B cell (primary cell): ENCODE data around the gene NUP214. TPM values are rescaled to one million over a fixed set of nuclear protein-coding genes. Genes with fewer than 3 reads are reported as not detected.

Experiments
- ATAC-seq: fragments of 200-7000 bp; cut with Tn5 transposase; one replicate; pipeline ENCODE4 v1.10.0; 2021; ENCODE audit warnings: low read depth, mild to moderate bottlenecking, moderate number of reproducible peaks, moderate library complexity
- CTCF ChIA-PET: fragments of 350-600 bp; sonication (Branson Sonifier 250); formaldehyde crosslinking; loops from one replicate; lab custom pipeline; 2021; ENCODE audit warnings: antibody characterized with exemption, inconsistent platforms; lab: Charles Lee
- POLR2A ChIA-PET: fragments of 350-600 bp; sonication (Branson Sonifier 250); formaldehyde crosslinking; loops from one replicate; lab custom pipeline; 2021; ENCODE audit warnings: antibody characterized with exemption; lab: Charles Lee
- DNase-seq: peaks from one replicate; pipeline ENCODE4 v3.0.0; 2013
- H2AFZ ChIP-seq: 2 replicates; pipeline ENCODE4 v1.6.1; 2012; ENCODE audit warnings: mild to moderate bottlenecking, low read depth, low read length; ENCODE audit not compliant: insufficient read depth, poor library complexity, severe bottlenecking
- H3K27ac ChIP-seq, 2 donors: 1 replicate in 1 of 2; 2 replicates in 1 of 2; pipeline ENCODE4 v1.5.1; 2012 to 2013; ENCODE audit warnings: low read length in 2 of 2, mild to moderate bottlenecking in 2 of 2, moderate library complexity in 1 of 2
- H3K27me3 ChIP-seq, 4 experiments: fragments of 200-600 bp in 1 of 4; sonication (generic) in 1 of 4; replicated peaks in 1 of 4; 1 replicate in 2 of 4; 2 replicates in 2 of 4; pipeline versions ENCODE4 v1.6.1 to v1.7.0; 2013 to 2016; ENCODE audit warnings: low read length in 3 of 4, mild to moderate bottlenecking in 2 of 4, mixed read lengths in 1 of 4, moderate library complexity in 1 of 4; ENCODE audit not compliant: insufficient read depth in 4 of 4, control insufficient read depth in 3 of 4; ENCODE audit errors: control extremely low read depth in 1 of 4
- H3K36me3 ChIP-seq, 2 experiments: replicated peaks in 1 of 2; 1 replicate in 1 of 2; 2 replicates in 1 of 2; pipeline versions ENCODE4 v1.6.1 to v1.7.1; 2013; ENCODE audit warnings: low read length in 1 of 2; ENCODE audit not compliant: insufficient read depth in 2 of 2, control insufficient read depth in 1 of 2; ENCODE audit errors: control extremely low read depth in 1 of 2, extremely low read depth in 1 of 2
- H3K4me1 ChIP-seq, 2 donors: fragments of 200-600 bp in 1 of 2; sonication (generic) in 1 of 2; 1 replicate in 1 of 2; 2 replicates in 1 of 2; pipeline versions ENCODE4 v1.5.1 to v1.6.1; 2013 to 2017; ENCODE audit warnings: low read length in 2 of 2; ENCODE audit not compliant: control insufficient read depth in 2 of 2, insufficient read depth in 2 of 2
- H3K4me2 ChIP-seq: replicated peaks from 2 replicates; pipeline ENCODE3; 2012; ENCODE audit warnings: mild to moderate bottlenecking, low read depth, low read length; ENCODE audit not compliant: poor library complexity, severe bottlenecking
- H3K4me3 ChIP-seq, 5 experiments: fragments of 200-600 bp in 1 of 5; sonication (generic) in 1 of 5; 1 replicate in 3 of 5; 2 replicates in 2 of 5; pipeline versions ENCODE4 v1.5.1 to v1.7.0; 2011 to 2016; ENCODE audit warnings: low read length in 4 of 5, mild to moderate bottlenecking in 4 of 5, low read depth in 2 of 5, control low read depth in 1 of 5, moderate library complexity in 1 of 5; ENCODE audit not compliant: insufficient read depth in 1 of 5; ENCODE audit errors: control extremely low read depth in 1 of 5, extremely low read depth in 1 of 5
- H3K79me2 ChIP-seq: fragments of 200-600 bp; sonication (generic); one replicate; pipeline ENCODE4 v1.6.0; 2016; ENCODE audit warnings: low read length; ENCODE audit not compliant: control insufficient read depth, insufficient read depth
- H3K9ac ChIP-seq: fragments of 200-600 bp; sonication (generic); 2 replicates; pipeline ENCODE4 v1.6.1; 2017; ENCODE audit warnings: mild to moderate bottlenecking, low read length, moderate library complexity
- H3K9me3 ChIP-seq, 3 donors: one replicate each; pipeline versions ENCODE4 v1.6.1 to v1.7.1; 2013; ENCODE audit warnings: low read length in 2 of 3; ENCODE audit not compliant: control insufficient read depth in 2 of 3, insufficient read depth in 1 of 3; ENCODE audit errors: control extremely low read depth in 1 of 3
- H4K20me1 ChIP-seq: 2 replicates; pipeline ENCODE4 v1.6.0; 2012; ENCODE audit warnings: mild to moderate bottlenecking, low read length; ENCODE audit not compliant: insufficient read depth, control insufficient read depth, poor library complexity, severe bottlenecking
- H3K27ac Mint-ChIP-seq: one replicate; pipeline ENCODE4 v1.8.0; 2021; ENCODE audit warnings: mixed read lengths
- H3K27me3 Mint-ChIP-seq: one replicate; pipeline ENCODE4 v1.8.0; 2021; ENCODE audit warnings: mixed read lengths
- H3K4me1 Mint-ChIP-seq: one replicate; pipeline ENCODE4 v1.8.0; 2021; ENCODE audit warnings: mixed read lengths
- H3K4me3 Mint-ChIP-seq: one replicate; pipeline ENCODE4 v1.8.0; 2021; ENCODE audit warnings: mixed read lengths
- H3K9me3 Mint-ChIP-seq: one replicate; pipeline ENCODE4 v1.8.0; 2022; ENCODE audit warnings: mixed read lengths; ENCODE audit not compliant: insufficient read depth
- CTCF ChIP-seq: fragments of 200-600 bp; IDR thresholded peaks from one replicate; pipeline ENCODE4 v1.8.0; 2022; ENCODE audit warnings: antibody characterized with exemption, mild to moderate bottlenecking
- EZH2 ChIP-seq: IDR thresholded peaks from 2 replicates; pipeline ENCODE4 v1.6.1; 2012; ENCODE audit warnings: borderline replicate concordance, low read depth, mild to moderate bottlenecking, moderate library complexity, low read length; ENCODE audit not compliant: insufficient read depth, poor library complexity, severe bottlenecking
- WGBS: methylation state at CpG from one replicate; pipeline ENCODE4 v1.1.5; 2013; ENCODE audit warnings: missing lambda C conversion rate; ENCODE audit not compliant: insufficient coverage; 5-methylcytosine and 5-hydroxymethylcytosine counted together
- intact Hi-C: fragments of 100-400 bp; cut with micrococcal nuclease; formaldehyde crosslinking; loops from one replicate; pipeline ENCODE4 v1.10.0; 2022
- polyA plus RNA-seq: library from polyadenylated mRNA; depleted of rRNA; stranded (reverse); fragments of >200 nt; gene quantifications from 2 replicates; pipeline ENCODE4 v1.2.3, GENCODE V29; 2012
- total RNA-seq, 2 donors: library from RNA; stranded (reverse); fragments of 120-200 nt in 1 of 2; gene quantifications; 1 replicate in 1 of 2; 2 replicates in 1 of 2; pipeline versions ENCODE4 v1.2.3 to v1.2.4, GENCODE V29; 2013 to 2022

The NUP214 gene
- total and polyA plus RNA-seq, 2 donors (not counting 1 experiment from before 2014, with no cell fraction given): 19.0 to 94.6 TPM

- ATAC-seq (no peak), DNase-seq (no peak)
- no peaks in the 10 kb centered on the region for H3K4me1 ChIP-seq
- Mint-ChIP-seq H3K4me1 (no peaks in the 10 kb centered on the region), H3K4me3 (no peak overlapping the region), H3K27ac (no peak overlapping the region), H3K27me3 (no peaks in the 10 kb centered on the region), H3K9me3 (no peaks in the 10 kb centered on the region)
- H3K4me3 ChIP-seq: no peak overlapping the region
- H3K9me3 ChIP-seq: no peaks in the 10 kb centered on the region
- H3K36me3 ChIP-seq: peaks cover 6 to 94% of the 10 kb centered on the region in 2 experiments
- no peaks in the 10 kb centered on the region for H4K20me1 ChIP-seq
- no peak overlapping the region for H2AFZ ChIP-seq
- H3K79me2 ChIP-seq: no peaks in the 10 kb centered on the region
- ChIA-PET POLR2A (no interaction called here), CTCF (interaction anchor here (0.6 to 1.6 kb wide), 2 partner anchors 186 to 188 kb away, joined by 3 to 4 read pairs; no protein-coding TSS in a partner anchor)
- no peak for TF ChIP-seq EZH2
- no peak for TF ChIP-seq CTCF
- intact Hi-C loops: no loop called here
- H3K9ac ChIP-seq: no peak overlapping the region
- no peak overlapping the region for H3K4me2 ChIP-seq
- no peaks in the 10 kb centered on the region for H3K27me3 ChIP-seq
- no peak overlapping the region for H3K27ac ChIP-seq
- WGBS: 77% methylated on average over 2 of the region's 7 CpGs
Measured at GRCh38 chr9:131148966-131149687, 23.7 kb downstream of the NUP214 start.

GRCh38 chr9:131149688-131150053, 24.3 kb downstream of the NUP214 start:
- no peaks in the 10 kb centered on the region for H3K4me1 Mint-ChIP-seq
- no peak overlapping the region for H3K4me3 Mint-ChIP-seq
- no peak overlapping the region for H3K4me3 ChIP-seq
- ChIA-PET POLR2A (no interaction called here), CTCF (interaction anchor here (0.6 to 1.6 kb wide), 2 partner anchors 186 to 187 kb away, joined by 3 to 4 read pairs; no protein-coding TSS in a partner anchor)
- no peak overlapping the region for H3K27ac ChIP-seq
- no peak overlapping the region for H3K9ac ChIP-seq
- WGBS: 7% methylated on average over 4 of the region's 5 CpGs
- no peaks in the 10 kb centered on the region for H3K4me1 ChIP-seq
- H3K27me3 Mint-ChIP-seq: no peaks in the 10 kb centered on the region
- no peaks in the 10 kb centered on the region for H3K27me3 ChIP-seq
- H3K27ac Mint-ChIP-seq: no peak overlapping the region
- TF ChIP-seq CTCF (no peak), EZH2 (no peak)
- no peak for ATAC-seq
- no peaks in the 10 kb centered on the region for H4K20me1 ChIP-seq
- no peak overlapping the region for H2AFZ ChIP-seq
- H3K36me3 ChIP-seq: peaks cover 6 to 91% of the 10 kb centered on the region in 2 experiments
- intact Hi-C loops: no loop called here
- no peak overlapping the region for H3K4me2 ChIP-seq
- no peaks in the 10 kb centered on the region for H3K79me2 ChIP-seq
- DNase-seq: no peak
- H3K9me3 ChIP-seq: no peaks in the 10 kb centered on the region
- H3K9me3 Mint-ChIP-seq: no peaks in the 10 kb centered on the region
